Endothelial cell of umbilical vein (primary cell): ENCODE data around the gene EML3. TPM values are rescaled to one million over a fixed set of nuclear protein-coding genes. Genes with fewer than 3 reads are reported as not detected.
A peak's percentile ranks its signal among the peaks of the same experiment; 100 is the strongest.

Source experiments
- BruUV-seq: library from RNA; stranded (reverse); fragments of 400-500 nt; replicated peaks from 2 replicates; lab custom pipeline; 2021; lab: Mats Ljungman, UMichigan
- CTCF ChIA-PET: fragments of 300-600, 350-600 bp; sonication (Branson Sonifier 250); formaldehyde crosslinking; loops from one replicate; lab custom pipeline; 2021; ENCODE audit warnings: antibody characterized with exemption, inconsistent platforms; lab: Charles Lee
- POLR2A ChIA-PET: fragments of 300-600, 350-600 bp; sonication (Branson Sonifier 250); formaldehyde crosslinking; loops from one replicate; lab custom pipeline; 2021; ENCODE audit warnings: antibody characterized with exemption, inconsistent platforms; lab: Charles Lee
- DNase-seq: peaks from one replicate; pipeline ENCODE4 v3.0.0-alpha.2; 2011; ENCODE audit warnings: low read depth, low spot score
- FAIRE-seq: peaks from 2 replicates; lab custom pipeline; 2011; peaks lifted over from hg19 to GRCh38; lab: Jason Lieb, UNC
- H2AFZ ChIP-seq: 2 replicates; pipeline ENCODE4 v1.6.0; 2012; ENCODE audit warnings: low read depth, low read length, control low read depth, inconsistent platforms
- H3K27ac ChIP-seq: 2 replicates; pipeline ENCODE4 v1.5.1; 2011; ENCODE audit warnings: low read depth, mild to moderate bottlenecking, control low read depth, low read length, moderate library complexity; ENCODE audit not compliant: insufficient read depth
- H3K27me3 ChIP-seq, 2 experiments: 2 replicates each; pipeline versions ENCODE4 v1.6.0 to v1.6.1; 2011; ENCODE audit warnings: low read length in 2 of 2, mixed read lengths in 1 of 2; ENCODE audit not compliant: control insufficient read depth in 2 of 2, insufficient read depth in 2 of 2
- H3K36me3 ChIP-seq, 2 experiments: 2 replicates in 1 of 2; 3 replicates in 1 of 2; pipeline ENCODE4 v1.5.1; 2011; ENCODE audit warnings: low read length in 2 of 2, mild to moderate bottlenecking in 1 of 2, moderate library complexity in 1 of 2; ENCODE audit not compliant: control insufficient read depth in 2 of 2, insufficient read depth in 2 of 2; ENCODE audit errors: extremely low read depth in 1 of 2
- H3K4me1 ChIP-seq: 3 replicates; pipeline ENCODE4 v1.5.1; 2011; ENCODE audit warnings: mild to moderate bottlenecking, low read length; ENCODE audit not compliant: control insufficient read depth, insufficient read depth; ENCODE audit errors: extremely low read depth
- H3K4me2 ChIP-seq: 2 replicates; pipeline ENCODE4 v1.6.1; 2011; ENCODE audit warnings: low read length, control low read depth, mixed read lengths; ENCODE audit not compliant: insufficient read depth
- H3K4me3 ChIP-seq, 3 experiments: fragments of 200-600 bp in 1 of 3; sonication (generic), shearing (Covaris generic) in 1 of 3; replicated peaks in 1 of 3; 2 replicates each; pipeline ENCODE4 v1.5.1; 2011 to 2016; ENCODE audit warnings: control low read depth in 3 of 3, low read length in 3 of 3, mild to moderate bottlenecking in 2 of 3, inconsistent platforms in 1 of 3, low read depth in 1 of 3, moderate library complexity in 1 of 3; ENCODE audit not compliant: insufficient read depth in 1 of 3
- H3K79me2 ChIP-seq: 2 replicates; pipeline ENCODE4 v1.6.0; 2012; ENCODE audit warnings: low read length, inconsistent platforms; ENCODE audit not compliant: control insufficient read depth, insufficient read depth
- H3K9ac ChIP-seq: replicated peaks from 2 replicates; pipeline ENCODE3; 2011; ENCODE audit warnings: low read length, control low read depth; ENCODE audit not compliant: insufficient read depth; ENCODE audit errors: extremely low read depth
- H3K9me1 ChIP-seq: replicated peaks from 3 replicates; pipeline ENCODE4 v1.6.0; 2011; ENCODE audit warnings: mild to moderate bottlenecking, low read length; ENCODE audit not compliant: control insufficient read depth, insufficient read depth; ENCODE audit errors: extremely low read depth
- H3K9me3 ChIP-seq: replicated peaks from 2 replicates; pipeline ENCODE4 v1.5.1; 2012; ENCODE audit warnings: low read length, inconsistent platforms; ENCODE audit not compliant: control insufficient read depth, insufficient read depth
- H4K20me1 ChIP-seq: replicated peaks from 2 replicates; pipeline ENCODE3; 2011; ENCODE audit warnings: mild to moderate bottlenecking, low read length; ENCODE audit not compliant: control insufficient read depth, insufficient read depth; ENCODE audit errors: extremely low read depth
- EZH2 ChIP-seq: IDR thresholded peaks from 2 replicates; pipeline ENCODE4 v1.6.1; 2012; ENCODE audit warnings: borderline replicate concordance, low read depth, mild to moderate bottlenecking, moderate library complexity, low read length, inconsistent platforms; ENCODE audit not compliant: severe bottlenecking
- FOS ChIP-seq: IDR thresholded peaks from 2 replicates; pipeline ENCODE4 v1.6.1; 2011; ENCODE audit warnings: mild to moderate bottlenecking, low read length, moderate library complexity, borderline replicate concordance; ENCODE audit not compliant: insufficient read depth
- GATA2 ChIP-seq: IDR thresholded peaks from 2 replicates; pipeline ENCODE4 v1.7.0; 2011; ENCODE audit warnings: low read depth, mild to moderate bottlenecking, moderate library complexity, mixed read lengths, low read length; ENCODE audit not compliant: insufficient read length, insufficient read depth
- JUN ChIP-seq: IDR thresholded peaks from 2 replicates; pipeline ENCODE4 v1.6.1; 2011; ENCODE audit warnings: borderline replicate concordance, low read depth; ENCODE audit not compliant: insufficient read length, insufficient read depth
- MAX ChIP-seq: IDR thresholded peaks from 2 replicates; pipeline ENCODE4 v1.6.1; 2011; ENCODE audit not compliant: insufficient read depth, insufficient read length
- MYC ChIP-seq: IDR thresholded peaks from one replicate; pipeline ENCODE4 v1.6.1; 2011; ENCODE audit warnings: mild to moderate bottlenecking, low read depth, low read length
- POLR2A ChIP-seq: IDR thresholded peaks from 2 replicates; pipeline ENCODE4 v1.6.1; 2012; ENCODE audit warnings: low read depth, mild to moderate bottlenecking, control low read depth, low read length
- POLR2AphosphoS5 ChIP-seq: IDR thresholded peaks from 2 replicates; pipeline ENCODE4 v1.6.1; 2012; ENCODE audit warnings: low read depth, mild to moderate bottlenecking, control low read depth, low read length, moderate library complexity; ENCODE audit not compliant: insufficient read depth
- dilution Hi-C: fragments of 300-500 bp; cut with MboI; formaldehyde crosslinking; loops from one replicate; pipeline ENCODE4 v1.15.0; 2019; ENCODE audit warnings: low sequenced_read_pairs; ENCODE audit not compliant: extremely low pct_ligation_motif_present
- intact Hi-C: fragments of 100-400 bp; cut with micrococcal nuclease; formaldehyde crosslinking; loops from one replicate; pipeline ENCODE4 v1.10.0; 2022
- polyA plus RNA-seq, 4 experiments: library from polyadenylated mRNA; depleted of rRNA in 3 of 4; stranded (reverse) in 3 of 4; unstranded in 1 of 4; fragments of >200 nt; gene quantifications; 2 replicates each; pipeline versions ENCODE4 v1.2.1 to v1.2.3, GENCODE V29; 2011 to 2012; ENCODE audit warnings: missing spikeins in 1 of 4
- total RNA-seq: library from RNA; stranded (reverse); gene quantifications from 2 replicates; pipeline ENCODE4 v1.2.3, GENCODE V29; 2021
- TF ChIP-seq, protein P1 (sequence below), 2 donors: IDR thresholded peaks; 1 replicate in 1 of 2; 2 replicates in 1 of 2; pipeline ENCODE4 v1.5.1; 2011; ENCODE audit warnings: low read length in 2 of 2, mild to moderate bottlenecking in 2 of 2, moderate library complexity in 2 of 2, control low read depth in 1 of 2, inconsistent platforms in 1 of 2, low read depth in 1 of 2; ENCODE audit not compliant: insufficient read depth in 1 of 2; ENCODE audit errors: extremely low read depth in 1 of 2

Gene EML3
- total and polyA plus RNA-seq, 2 donors (not counting 3 experiments of a cell fraction or from before 2014, with no cell fraction given) = 75.7 to 101 TPM

- Histone ChIP-seq H4K20me1 (no peaks in the 10 kb centered on the region), H3K9me3 (no peaks in the 10 kb centered on the region), H3K4me2 (no peak overlapping the region), H3K27ac (peak overlapping the region; percentile 3), H3K9me1 (no peaks in the 10 kb centered on the region), H3K9ac (peak overlapping the region; percentile 19), H3K79me2 (peaks cover 14% of the 10 kb centered on the region), H3K27me3 (no peaks in the 10 kb centered on the region), H3K36me3 (peaks cover 0 to 10% of the 10 kb centered on the region in 2 experiments), H3K4me3 (no peak overlapping the region), H2AFZ (peak overlapping the region; percentile 26), H3K4me1 (peaks cover 22% of the 10 kb centered on the region)
- no peak for FAIRE-seq
- CTCF ChIA-PET = interaction anchor here (0.5 to 5.7 kb wide), 5 partner anchors 8 to 219 kb away, joined by 3 to 48 read pairs (median 4); partner anchors contain the start of genes B3GAT3 and TUT1
- POLR2A ChIA-PET = no interaction called here
- intact Hi-C loops (loop anchor here (5.0 kb wide), 1 partner anchor 216 kb away; no protein-coding TSS in a partner anchor), dilution Hi-C loops (no loop called here)
- no TSS peak for BruUV-seq
- no peak for DNase-seq
- no peak for TF ChIP-seq JUN
- TF ChIP-seq, protein P1, sequence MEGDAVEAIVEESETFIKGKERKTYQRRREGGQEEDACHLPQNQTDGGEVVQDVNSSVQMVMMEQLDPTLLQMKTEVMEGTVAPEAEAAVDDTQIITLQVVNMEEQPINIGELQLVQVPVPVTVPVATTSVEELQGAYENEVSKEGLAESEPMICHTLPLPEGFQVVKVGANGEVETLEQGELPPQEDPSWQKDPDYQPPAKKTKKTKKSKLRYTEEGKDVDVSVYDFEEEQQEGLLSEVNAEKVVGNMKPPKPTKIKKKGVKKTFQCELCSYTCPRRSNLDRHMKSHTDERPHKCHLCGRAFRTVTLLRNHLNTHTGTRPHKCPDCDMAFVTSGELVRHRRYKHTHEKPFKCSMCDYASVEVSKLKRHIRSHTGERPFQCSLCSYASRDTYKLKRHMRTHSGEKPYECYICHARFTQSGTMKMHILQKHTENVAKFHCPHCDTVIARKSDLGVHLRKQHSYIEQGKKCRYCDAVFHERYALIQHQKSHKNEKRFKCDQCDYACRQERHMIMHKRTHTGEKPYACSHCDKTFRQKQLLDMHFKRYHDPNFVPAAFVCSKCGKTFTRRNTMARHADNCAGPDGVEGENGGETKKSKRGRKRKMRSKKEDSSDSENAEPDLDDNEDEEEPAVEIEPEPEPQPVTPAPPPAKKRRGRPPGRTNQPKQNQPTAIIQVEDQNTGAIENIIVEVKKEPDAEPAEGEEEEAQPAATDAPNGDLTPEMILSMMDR (IDR thresholded peaks at IDR 0.05; ENCODE audit: extremely low read depth in 1 of 2, insufficient read depth in 1 of 2, low read depth in 1 of 2, low read length in 2 of 2) = no peak
- TF ChIP-seq MYC = no peak
- TF ChIP-seq GATA2 = no peak
- no peak for TF ChIP-seq EZH2
- TF ChIP-seq MAX = no peak
- no peak for TF ChIP-seq POLR2A
- no peak for TF ChIP-seq FOS
- TF ChIP-seq POLR2AphosphoS5 = no peak
Measured at GRCh38 chr11:62613291-62613778, 760 bp upstream of the EML3 start.
